ENCODE results near the gene PNMT. TPM values are rescaled to one million over a fixed set of nuclear protein-coding genes. Genes with fewer than 3 reads are reported as not detected.

PNMT gene
- total RNA-seq, 2 experiments from 2014 or later: not detected

DNA sequence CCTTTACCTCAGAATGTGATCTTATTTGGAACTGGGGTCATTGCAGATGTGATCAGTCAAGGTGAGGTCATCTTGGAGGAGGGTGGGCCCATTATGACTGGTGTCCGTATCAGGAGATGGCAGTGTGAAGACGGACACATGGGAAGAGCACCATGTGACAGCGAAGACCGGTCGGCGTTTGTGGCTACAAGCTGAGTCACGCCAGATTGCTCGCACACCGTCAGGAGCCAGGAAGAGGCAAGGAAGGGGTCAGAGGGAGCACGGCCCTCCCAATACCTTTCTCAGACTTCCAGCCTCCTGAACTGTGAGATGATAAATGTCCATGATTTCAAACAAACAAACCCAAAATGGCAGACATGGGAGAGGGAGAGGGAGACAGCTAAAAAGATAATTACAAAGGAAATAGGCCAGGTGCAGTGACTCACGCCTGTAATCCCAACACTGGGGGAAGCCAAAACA lies 18.1 kb upstream of the PNMT start:
- Histone ChIP-seq H3K79me2 (ENCODE audit: insufficient read depth, low read depth, low read length) (no peaks in the 10 kb centered on the region), H3K9me2 (ENCODE audit: insufficient read depth, low read length) (no peaks in the 10 kb centered on the region), H3K9me3 (ENCODE audit: low read length) (no peaks in the 10 kb centered on the region), H3K27ac (ENCODE audit: low read depth, low read length, poor library complexity, severe bottlenecking) (no peak overlapping the region), H4K20me1 (ENCODE audit: insufficient read depth, low read length) (no peaks in the 10 kb centered on the region; the same call in 1 of the 2 replicates), H3K36me3 (ENCODE audit: insufficient read depth, low read length) (peaks cover 21% of the 10 kb centered on the region; the same call in 1 of the 2 replicates), H3K4me2 (ENCODE audit: low read length) (no peak overlapping the region), H2AFZ (ENCODE audit: low read length) (no peak overlapping the region), H3K4me3 (ENCODE audit: low read depth, low read length, poor library complexity, severe bottlenecking) (no peak overlapping the region), H3K4me1 (ENCODE audit: insufficient read depth, low read length, poor library complexity, severe bottlenecking) (no peaks in the 10 kb centered on the region)
- TF ChIP-seq EZH2phosphoT487 (IDR thresholded peaks at IDR 0.05; ENCODE audit: borderline replicate concordance, low read depth, low read length): no peak
- TF ChIP-seq, protein P1, sequence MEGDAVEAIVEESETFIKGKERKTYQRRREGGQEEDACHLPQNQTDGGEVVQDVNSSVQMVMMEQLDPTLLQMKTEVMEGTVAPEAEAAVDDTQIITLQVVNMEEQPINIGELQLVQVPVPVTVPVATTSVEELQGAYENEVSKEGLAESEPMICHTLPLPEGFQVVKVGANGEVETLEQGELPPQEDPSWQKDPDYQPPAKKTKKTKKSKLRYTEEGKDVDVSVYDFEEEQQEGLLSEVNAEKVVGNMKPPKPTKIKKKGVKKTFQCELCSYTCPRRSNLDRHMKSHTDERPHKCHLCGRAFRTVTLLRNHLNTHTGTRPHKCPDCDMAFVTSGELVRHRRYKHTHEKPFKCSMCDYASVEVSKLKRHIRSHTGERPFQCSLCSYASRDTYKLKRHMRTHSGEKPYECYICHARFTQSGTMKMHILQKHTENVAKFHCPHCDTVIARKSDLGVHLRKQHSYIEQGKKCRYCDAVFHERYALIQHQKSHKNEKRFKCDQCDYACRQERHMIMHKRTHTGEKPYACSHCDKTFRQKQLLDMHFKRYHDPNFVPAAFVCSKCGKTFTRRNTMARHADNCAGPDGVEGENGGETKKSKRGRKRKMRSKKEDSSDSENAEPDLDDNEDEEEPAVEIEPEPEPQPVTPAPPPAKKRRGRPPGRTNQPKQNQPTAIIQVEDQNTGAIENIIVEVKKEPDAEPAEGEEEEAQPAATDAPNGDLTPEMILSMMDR (conservative IDR thresholded peaks at IDR 0.05; ENCODE audit: low read length): no peak
- no peak for DNase-seq (ENCODE audit: low spot score)
- intact Hi-C loops (cut with micrococcal nuclease; ENCODE audit: unreplicated experiment): no loop called here
- POLR2A ChIA-PET: no interaction called here
- no TSS peak for BruUV-seq (replicated peaks)
- CTCF ChIA-PET (ENCODE audit: unreplicated experiment): no interaction called here

DNA sequence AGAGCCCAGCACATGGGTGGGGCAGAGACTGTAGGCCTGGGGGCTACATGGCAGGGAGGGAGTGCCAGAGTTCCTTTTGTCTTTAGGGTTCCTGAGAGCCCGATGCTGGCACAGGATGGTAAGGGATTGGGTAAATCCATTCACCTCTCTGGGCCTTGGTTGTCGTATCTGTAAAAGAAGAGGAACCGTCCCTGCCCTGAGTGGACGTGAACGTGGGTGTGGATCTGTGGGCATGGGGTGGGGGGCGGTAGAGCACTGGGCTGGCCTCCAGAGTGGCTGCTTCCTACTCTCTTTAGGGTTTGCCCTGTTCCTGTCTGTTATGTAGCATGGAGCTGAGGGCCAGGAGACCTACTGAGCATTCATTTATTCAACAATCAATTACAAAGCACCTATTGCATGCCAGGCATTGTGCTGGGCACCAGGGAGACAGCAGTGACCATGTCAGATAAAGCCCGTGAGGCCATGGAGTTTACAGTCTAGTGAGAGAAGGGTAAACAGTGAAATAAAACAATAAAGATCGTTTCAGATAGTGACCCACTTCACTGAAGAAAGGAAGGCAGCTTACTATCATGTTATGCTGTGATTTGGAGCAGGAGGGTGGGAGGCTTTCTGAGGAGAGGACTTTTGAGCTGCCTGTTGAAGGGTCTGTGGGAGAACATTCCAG lies 16.2 kb upstream of the PNMT start:
- no peak for DNase-seq (ENCODE audit: low spot score)
- Histone ChIP-seq H3K36me3 (ENCODE audit: insufficient read depth, low read length) (peaks cover 16% of the 10 kb centered on the region; the same call in 1 of the 2 replicates), H3K4me1 (ENCODE audit: insufficient read depth, low read length, poor library complexity, severe bottlenecking) (no peaks in the 10 kb centered on the region), H3K4me2 (ENCODE audit: low read length) (no peak overlapping the region), H3K9me2 (ENCODE audit: insufficient read depth, low read length) (no peaks in the 10 kb centered on the region), H3K27ac (ENCODE audit: low read depth, low read length, poor library complexity, severe bottlenecking) (no peak overlapping the region), H3K4me3 (ENCODE audit: low read depth, low read length, poor library complexity, severe bottlenecking) (no peak overlapping the region), H3K9me3 (ENCODE audit: low read length) (no peaks in the 10 kb centered on the region), H3K79me2 (ENCODE audit: insufficient read depth, low read depth, low read length) (no peaks in the 10 kb centered on the region), H4K20me1 (ENCODE audit: insufficient read depth, low read length) (no peaks in the 10 kb centered on the region; the same call in 1 of the 2 replicates), H2AFZ (ENCODE audit: low read length) (no peak overlapping the region)
- no peak for TF ChIP-seq EZH2phosphoT487 (IDR thresholded peaks at IDR 0.05; ENCODE audit: borderline replicate concordance, low read depth, low read length)
- TF ChIP-seq, protein P1 (conservative IDR thresholded peaks at IDR 0.05; ENCODE audit: low read length): no peak
- CTCF ChIA-PET (ENCODE audit: unreplicated experiment): interaction anchor here (0.5 to 0.6 kb wide), 2 partner anchors 16 to 146 kb away, joined by 3 read pairs; partner anchors contain the start of gene PNMT
- POLR2A ChIA-PET: no interaction called here
- no TSS peak for BruUV-seq (replicated peaks)
- intact Hi-C loops (cut with micrococcal nuclease; ENCODE audit: unreplicated experiment): no loop called here
